Osteoblast (primary cell): ENCODE data around the gene ZC4H2. TPM values are rescaled to one million over a fixed set of nuclear protein-coding genes. Genes with fewer than 3 reads are reported as not detected.
A peak's percentile ranks its signal among the peaks of the same experiment; 100 is the strongest.
"Not testable (repeated sequence)": the region's sequence is repeated elsewhere in the genome, so short reads cannot be mapped to it uniquely, and the experiment has no call there.

Source experiments
- DNase-seq: peaks from one replicate; pipeline ENCODE4 v3.0.0; 2011; ENCODE audit warnings: low spot score, mixed read lengths; ENCODE audit not compliant: insufficient read length; ENCODE audit errors: missing footprints
- H2AFZ ChIP-seq: 2 replicates; pipeline ENCODE4 v1.6.0; 2011; ENCODE audit warnings: mild to moderate bottlenecking, low read length
- H3K27ac ChIP-seq: 2 replicates; pipeline ENCODE4 v1.5.1; 2011; ENCODE audit warnings: mild to moderate bottlenecking, low read depth, low read length, moderate library complexity
- H3K27me3 ChIP-seq: 2 replicates; pipeline ENCODE4 v1.6.0; 2012; ENCODE audit warnings: mild to moderate bottlenecking, control low read depth, inconsistent platforms, low read length, moderate library complexity; ENCODE audit not compliant: insufficient read depth
- H3K36me3 ChIP-seq: 2 replicates; pipeline ENCODE4 v1.5.1; 2011; ENCODE audit warnings: mild to moderate bottlenecking, low read length, control low read depth, moderate library complexity; ENCODE audit not compliant: insufficient read depth
- H3K4me1 ChIP-seq: 2 replicates; pipeline ENCODE4 v1.5.1; 2011; ENCODE audit warnings: mild to moderate bottlenecking, low read length, control low read depth, moderate library complexity; ENCODE audit not compliant: insufficient read depth
- H3K4me2 ChIP-seq: 2 replicates; pipeline ENCODE4 v1.6.0; 2011; ENCODE audit warnings: mild to moderate bottlenecking, low read length; ENCODE audit not compliant: insufficient read depth
- H3K4me3 ChIP-seq: fragments of 200-600 bp; sonication (generic); 3 replicates; pipeline ENCODE4 v1.5.1; 2012; ENCODE audit warnings: mild to moderate bottlenecking, low read length, inconsistent platforms; ENCODE audit not compliant: insufficient read depth
- H3K79me2 ChIP-seq: 2 replicates; pipeline ENCODE4 v1.6.0; 2012; ENCODE audit warnings: mild to moderate bottlenecking, low read length, control low read depth, inconsistent platforms; ENCODE audit not compliant: insufficient read depth
- H3K9me3 ChIP-seq: 2 replicates; pipeline ENCODE4 v1.5.1; 2011; ENCODE audit warnings: low read depth, low read length, control low read depth
- H4K20me1 ChIP-seq: 2 replicates; pipeline ENCODE4 v1.6.0; 2012; ENCODE audit warnings: mild to moderate bottlenecking, low read length, control low read depth; ENCODE audit not compliant: insufficient read depth
- CTCF ChIP-seq: IDR thresholded peaks from 2 replicates; pipeline ENCODE4 v1.5.1; 2011; ENCODE audit warnings: mild to moderate bottlenecking, low read depth, low read length, moderate library complexity; ENCODE audit errors: extremely low read depth
- total RNA-seq: library from RNA; depleted of rRNA; stranded (reverse); fragments of >200 nt; gene quantifications from 2 replicates; pipeline ENCODE4 v1.2.3, GENCODE V29; 2012

The ZC4H2 gene
- total RNA-seq, 1 donor, result 11.6 TPM

DNA sequence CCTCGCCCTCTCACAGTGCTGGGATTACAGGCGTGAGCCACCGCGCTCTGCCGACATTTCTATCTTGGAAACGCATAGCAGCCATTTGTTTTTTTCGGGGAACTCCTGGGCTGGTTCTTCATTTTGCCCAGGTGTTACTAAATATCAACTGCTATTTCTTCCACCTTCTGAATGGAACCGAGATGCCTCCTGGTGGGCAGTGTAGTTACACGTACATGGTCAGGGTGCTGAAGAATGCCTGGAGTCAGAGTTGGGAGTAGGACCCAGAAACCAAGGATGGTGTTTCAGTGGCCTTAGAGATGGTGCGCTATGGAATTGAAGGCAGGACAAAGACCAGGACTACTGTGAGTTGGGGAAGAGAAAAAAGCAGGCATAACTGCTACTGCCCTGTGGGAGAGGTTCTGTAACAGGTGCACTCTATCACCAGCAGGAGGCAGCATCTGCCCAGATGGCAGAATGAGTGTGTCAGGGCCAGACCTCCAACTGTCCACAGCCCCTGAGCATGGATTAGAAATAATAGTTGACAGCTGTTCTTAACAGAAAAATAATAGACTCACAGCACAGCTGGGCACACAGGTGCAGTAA, 81.7 kb downstream of the ZC4H2 start:
- H3K9me3 ChIP-seq, result peaks cover 4% of the 10 kb centered on the region
- no peaks in the 10 kb centered on the region for H4K20me1 ChIP-seq
- H3K36me3 ChIP-seq, result no peaks in the 10 kb centered on the region
- DNase-seq, result no peak
- H3K4me1 ChIP-seq, result no peaks in the 10 kb centered on the region
- no peak overlapping the region for H3K4me3 ChIP-seq
- no peak overlapping the region for H3K27ac ChIP-seq
- no peak overlapping the region for H3K4me2 ChIP-seq
- H3K27me3 ChIP-seq, result no peaks in the 10 kb centered on the region
- H2AFZ ChIP-seq, result no peak overlapping the region
- peak; percentile 27 for TF ChIP-seq CTCF
- no peaks in the 10 kb centered on the region for H3K79me2 ChIP-seq

DNA sequence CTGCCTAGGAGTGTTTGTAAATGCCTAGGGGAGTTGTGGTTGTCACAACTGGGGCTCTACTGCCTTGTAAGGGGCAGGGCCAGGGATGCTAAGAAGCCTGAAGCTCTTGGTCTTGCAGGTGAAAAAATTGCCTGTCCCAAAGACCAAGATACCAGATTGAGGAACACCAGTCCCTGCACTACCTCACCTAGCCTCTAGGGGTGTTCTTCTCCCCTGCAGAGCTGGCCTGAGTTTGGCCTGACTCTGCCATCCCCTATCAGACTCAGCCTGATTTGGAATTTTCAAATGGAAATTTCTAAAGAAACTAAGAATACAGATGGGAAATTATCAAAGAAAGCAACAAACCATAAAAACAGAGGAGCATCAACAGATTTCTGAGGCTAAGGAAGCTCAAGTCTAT, 90.4 kb downstream of the ZC4H2 start:
- no peak for DNase-seq

GRCh38 chrX:64878709-64879108, 97.5 kb downstream of the ZC4H2 start:
- H3K4me2 ChIP-seq, H3K4me3 ChIP-seq, H3K27me3 ChIP-seq, DNase-seq, H3K27ac ChIP-seq, H3K36me3 ChIP-seq, H3K4me1 ChIP-seq, H3K79me2 ChIP-seq, H2AFZ ChIP-seq, H3K9me3 ChIP-seq, H4K20me1 ChIP-seq: not testable (repeated sequence)

More for the DNA sequence above, 90.4 kb downstream of the ZC4H2 start:
- Histone ChIP-seq H3K9me3 (no peaks in the 10 kb centered on the region), H3K27ac (no peak overlapping the region), H3K27me3 (no peaks in the 10 kb centered on the region), H3K36me3 (no peaks in the 10 kb centered on the region), H3K4me1 (no peaks in the 10 kb centered on the region), H4K20me1 (no peaks in the 10 kb centered on the region), H3K79me2 (no peaks in the 10 kb centered on the region), H2AFZ (no peak overlapping the region), H3K4me2 (no peak overlapping the region), H3K4me3 (no peak overlapping the region)
- no peak for TF ChIP-seq CTCF

DNA sequence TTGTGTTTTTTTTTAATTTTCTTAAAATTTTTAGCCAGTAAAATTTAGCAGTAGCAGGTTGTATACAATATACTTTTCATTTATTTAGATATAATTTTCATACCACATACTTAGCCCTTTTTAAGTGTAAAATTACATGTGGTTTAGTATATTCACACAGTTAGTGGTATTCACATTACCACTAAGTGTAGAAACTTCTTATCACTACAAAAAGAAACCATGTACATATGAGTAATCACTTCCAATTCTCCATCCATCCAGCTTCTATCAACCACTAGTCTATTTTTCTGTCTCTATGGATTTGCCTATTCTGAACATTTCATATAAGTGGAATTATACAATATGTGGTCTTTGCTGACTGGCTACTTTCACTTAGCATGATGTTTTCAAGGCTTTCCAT, 109.0 kb downstream of the ZC4H2 start:
- no peak for TF ChIP-seq CTCF
- DNase-seq, result no peak
- Histone ChIP-seq H3K4me2 (no peak overlapping the region), H3K79me2 (no peaks in the 10 kb centered on the region), H2AFZ (no peak overlapping the region), H3K4me3 (no peak overlapping the region), H3K36me3 (no peaks in the 10 kb centered on the region), H3K27ac (no peak overlapping the region), H3K9me3 (no peaks in the 10 kb centered on the region), H3K27me3 (no peaks in the 10 kb centered on the region), H4K20me1 (no peaks in the 10 kb centered on the region), H3K4me1 (no peaks in the 10 kb centered on the region)

Other genes with a start within 250 kb of the ZC4H2 start
- gene ZC3H12B, start 58.4 kb upstream of the ZC4H2 start, total RNA-seq, result 1.1 and 1.8 TPM in 2 replicates